OCI-M2 (cell line): ENCODE measurements around the gene TSPAN12.

Source experiments
- DNase-seq: peaks from one replicate; lab custom pipeline; 2025; ENCODE audit not compliant: unreplicated experiment; lab: John Stamatoyannopoulos, UW

TSPAN12 gene

DNA sequence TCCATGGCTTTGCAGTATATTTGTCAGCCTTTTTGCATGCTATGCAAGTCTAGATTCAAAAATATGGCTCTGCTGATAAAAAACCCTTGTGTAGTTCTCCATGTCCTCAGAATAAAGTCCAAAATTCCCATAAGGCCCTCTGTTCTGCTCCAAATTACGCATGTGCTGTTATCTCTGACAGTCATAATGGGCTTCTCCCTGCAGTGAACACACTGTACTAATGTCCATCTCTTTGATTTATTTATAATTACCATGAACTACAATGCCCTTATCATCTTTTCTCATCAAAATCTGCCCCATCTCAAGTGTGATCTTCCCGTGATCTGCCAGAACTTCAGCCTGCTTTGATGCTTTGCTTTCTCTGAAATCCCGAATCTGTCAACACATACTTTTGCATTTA is 87.7 kb downstream of the TSPAN12 start:
- DNase-seq = no peak

DNA sequence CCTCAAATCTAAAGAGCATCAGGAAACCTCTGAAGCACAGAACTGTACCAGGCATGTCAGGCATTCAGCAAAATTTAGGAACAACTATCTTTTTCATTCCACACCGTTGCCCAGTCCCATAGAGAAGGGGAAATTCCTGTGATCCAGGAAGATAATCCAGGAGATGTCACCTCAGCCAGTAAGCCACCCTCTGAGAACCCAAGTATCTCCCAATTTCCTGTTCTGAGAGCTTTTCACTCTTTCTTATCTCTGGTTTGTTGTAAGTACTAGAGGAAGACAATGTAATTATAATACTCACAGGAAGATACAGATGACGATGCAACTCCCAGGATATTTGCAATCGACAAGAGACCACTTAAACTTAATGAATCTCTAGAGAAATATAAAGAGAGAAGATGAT is 97.1 kb downstream of the TSPAN12 start:
- DNase-seq = no peak

DNA sequence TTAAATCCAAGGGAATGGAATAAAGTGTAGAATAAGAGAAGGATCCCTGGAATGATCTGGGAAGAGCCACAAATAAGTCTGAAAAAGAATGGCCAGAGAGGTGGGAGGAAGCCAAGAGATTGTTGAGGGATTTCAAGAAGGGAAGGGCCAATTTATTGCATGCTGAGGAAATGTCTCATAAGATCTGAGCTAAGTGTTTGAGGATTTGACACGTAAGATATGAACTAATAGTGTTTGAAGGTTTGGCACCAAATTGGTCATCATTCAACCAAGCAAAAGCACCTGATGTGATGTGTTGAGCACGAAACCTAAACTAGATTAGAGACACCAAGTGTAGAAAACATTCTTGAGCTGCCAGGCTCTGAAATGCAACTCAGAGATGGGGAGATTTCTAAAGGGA is 97.9 kb downstream of the TSPAN12 start:
- DNase-seq = no peak

DNA sequence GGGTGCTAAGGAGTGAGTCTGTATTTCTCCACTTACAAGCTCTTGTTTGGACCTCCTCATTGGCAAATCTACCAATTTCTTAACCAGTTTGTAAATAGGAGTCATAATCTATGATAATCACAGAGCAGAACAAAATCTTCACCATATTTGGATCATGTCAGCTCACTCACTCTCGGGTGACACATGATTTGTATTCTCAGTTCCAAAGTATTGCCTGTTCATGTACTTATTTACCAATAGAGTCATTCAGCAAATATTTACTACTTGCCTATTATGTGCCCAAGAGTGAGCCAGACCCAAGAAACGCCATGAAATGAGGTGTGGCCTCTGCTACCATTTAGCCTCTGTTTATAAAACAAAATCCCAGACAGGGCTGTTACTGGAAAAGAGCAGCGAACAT is 114.8 kb downstream of the TSPAN12 start:
- no peak for DNase-seq

DNA sequence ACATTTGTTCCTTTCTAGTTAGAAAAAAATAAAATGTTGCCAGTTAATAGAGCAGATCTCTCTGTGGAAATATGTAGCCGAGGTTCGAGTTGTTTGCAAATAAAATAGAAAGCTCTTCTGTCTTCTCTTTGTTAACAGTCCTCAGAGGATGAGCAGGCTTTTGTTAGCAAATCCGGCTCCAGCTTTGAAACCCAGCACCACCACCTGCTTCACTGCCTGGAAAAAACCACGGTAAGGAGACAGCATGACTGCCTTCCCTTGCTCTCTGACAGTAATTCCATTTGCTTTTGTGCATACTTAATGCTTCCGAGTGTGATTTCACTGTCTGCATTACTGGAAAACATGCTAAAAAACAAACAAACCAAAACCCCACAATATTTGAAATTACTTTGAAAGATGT is 115.6 kb downstream of the TSPAN12 start:
- DNase-seq = no peak

DNA sequence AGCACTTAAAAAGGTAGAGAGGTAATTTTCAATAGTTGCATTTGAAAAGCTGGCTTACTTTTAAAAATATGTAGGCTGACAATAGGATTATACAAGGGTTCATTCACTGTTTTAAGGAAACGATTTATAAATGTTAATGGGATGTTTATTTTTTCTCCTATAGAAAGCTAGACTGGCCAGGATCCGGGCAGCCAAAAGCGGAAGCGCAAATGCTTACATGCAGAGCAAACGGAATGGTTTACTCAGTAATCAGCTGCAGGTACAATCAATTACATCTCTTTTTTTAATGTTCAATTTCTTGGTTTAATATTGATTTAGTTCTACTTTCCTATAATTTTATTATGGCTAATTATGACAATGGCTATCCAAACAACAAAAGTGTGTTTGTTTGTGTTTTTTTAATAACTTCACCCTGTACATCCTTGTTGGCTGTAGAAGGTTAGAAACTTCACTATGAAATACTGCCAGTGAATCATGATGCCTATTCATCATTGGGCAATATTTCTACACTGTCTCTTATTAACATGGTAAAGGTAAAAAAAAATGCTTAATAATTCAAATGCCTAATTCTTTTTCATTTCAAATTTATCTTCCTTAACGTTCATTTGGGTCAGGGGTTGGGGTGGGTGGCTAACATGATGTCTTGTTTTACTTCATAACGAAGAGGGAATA is 116.4 kb downstream of the TSPAN12 start:
- no peak for DNase-seq

DNA sequence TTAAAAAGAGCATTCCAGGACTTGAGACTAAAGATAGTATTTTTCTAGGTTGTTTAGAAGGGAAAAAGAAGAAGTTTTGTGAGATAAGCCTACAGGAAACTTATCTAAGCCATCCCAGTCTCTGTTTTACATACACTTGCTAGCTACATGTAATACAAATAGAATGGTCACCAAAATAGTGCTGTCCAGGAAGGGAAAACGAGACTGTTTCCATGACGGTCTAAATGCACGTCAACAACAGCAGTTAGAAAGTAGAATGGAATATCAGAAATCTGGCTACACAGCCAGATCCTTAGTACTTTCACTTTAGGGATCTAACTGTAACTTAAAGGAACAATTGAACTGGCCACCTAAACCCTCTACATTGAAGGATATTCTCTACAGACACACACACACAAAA is 117.6 kb downstream of the TSPAN12 start:
- peak; percentile 84 for DNase-seq

DNA sequence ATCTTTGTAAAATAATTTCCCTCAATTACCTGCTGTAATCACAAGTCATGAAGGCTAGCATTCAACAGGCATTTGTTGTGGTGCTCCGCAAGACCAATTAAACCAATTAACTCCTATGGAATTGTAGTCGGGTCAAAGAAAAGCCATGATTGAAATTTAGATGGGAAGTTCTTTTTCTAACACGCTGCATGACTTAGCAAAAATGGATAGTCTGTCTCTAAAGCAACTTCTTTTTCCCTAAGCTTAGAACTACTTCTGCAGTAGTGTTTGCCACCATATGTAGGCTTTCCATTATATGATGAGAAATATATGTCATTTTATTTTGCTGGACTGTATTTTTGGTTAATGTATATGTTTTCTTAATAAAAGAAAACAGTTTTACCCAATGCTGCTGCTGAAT is 119.1 kb downstream of the TSPAN12 start:
- DNase-seq = no peak
